Measurements from ENCODE around the gene IQSEC3. TPM values are rescaled to one million over a fixed set of nuclear protein-coding genes. Genes with fewer than 3 reads are reported as not detected.
"Not testable (repeated sequence)": the region's sequence is repeated elsewhere in the genome, so short reads cannot be mapped to it uniquely, and the experiment has no call there.

Gene IQSEC3
- total RNA-seq, 1 donor from 2014 or later, result 4.5 TPM

- no peak for DNase-seq
Observed at GRCh38 chr12:215116-215515, 148.5 kb downstream of the IQSEC3 start.

GRCh38 chr12:217029-217428 lies 150.5 kb downstream of the IQSEC3 start:
- not testable (repeated sequence) for DNase-seq

- DNase-seq, result no peak
Observed at GRCh38 chr12:218221-218620, 151.7 kb downstream of the IQSEC3 start.

- no peak for DNase-seq
Observed at GRCh38 chr12:218728-219590, 152.4 kb downstream of the IQSEC3 start.

- no peak for DNase-seq
Observed at GRCh38 chr12:219891-220352, 153.4 kb downstream of the IQSEC3 start.

- no peak for DNase-seq
Observed at GRCh38 chr12:220491-220890, 153.9 kb downstream of the IQSEC3 start.

- no peak for DNase-seq
Observed at GRCh38 chr12:220946-221550, 154.5 kb downstream of the IQSEC3 start.

GRCh38 chr12:221736-222135 lies 155.2 kb downstream of the IQSEC3 start:
- no peak for DNase-seq

- no peak for DNase-seq
Observed at GRCh38 chr12:223841-224240, 157.3 kb downstream of the IQSEC3 start.

GRCh38 chr12:224330-224729 lies 157.8 kb downstream of the IQSEC3 start:
- DNase-seq, result no peak

GRCh38 chr12:225012-225411 lies 158.4 kb downstream of the IQSEC3 start:
- DNase-seq, result no peak

GRCh38 chr12:226401-226800 lies 159.8 kb downstream of the IQSEC3 start:
- no peak for DNase-seq

- no peak for DNase-seq
Observed at GRCh38 chr12:227286-227915, 160.8 kb downstream of the IQSEC3 start.

Other genes starting within 250 kb of the IQSEC3 start
- 4.4 TPM for gene SLC6A12, start 147.4 kb downstream of the IQSEC3 start, total RNA-seq
- gene SLC6A13, start 196.1 kb downstream of the IQSEC3 start, total RNA-seq, result 10.0 TPM